Ascending aorta (tissue), 2 donors: Measurements from ENCODE around the gene FAM78A. TPM values are rescaled to one million over a fixed set of nuclear protein-coding genes. Genes with fewer than 3 reads are reported as not detected.

Experiments used
- DNase-seq, 2 donors: peaks; one replicate each; pipeline ENCODE4 v3.0.0-alpha.2; 2019; ENCODE audit warnings: low spot score in 2 of 2
- H3K27ac ChIP-seq, 2 donors: fragments of 200-600 bp; sonication (generic); one replicate each; pipeline ENCODE4 v1.5.1; 2016 to 2017; ENCODE audit warnings: mild to moderate bottlenecking in 1 of 2
- H3K27me3 ChIP-seq: fragments of 200-600 bp; sonication (generic); one replicate; pipeline ENCODE4 v1.5.1; 2017
- H3K36me3 ChIP-seq, 2 donors: fragments of 200-600 bp; sonication (generic); one replicate each; pipeline ENCODE4 v1.5.1; 2016
- H3K4me1 ChIP-seq, 2 donors: fragments of 200-600 bp; sonication (generic); one replicate each; pipeline ENCODE4 v1.5.1; 2016 to 2017; ENCODE audit warnings: mild to moderate bottlenecking in 1 of 2
- H3K4me3 ChIP-seq, 2 donors: fragments of 200-600 bp; sonication (generic); one replicate each; pipeline ENCODE4 v1.5.1; 2016 to 2017; ENCODE audit warnings: mild to moderate bottlenecking in 1 of 2
- H3K9me3 ChIP-seq, 2 donors: fragments of 200-600 bp; sonication (generic); one replicate each; pipeline ENCODE4 v1.5.1; 2016
- CTCF ChIP-seq, 3 experiments: fragments of 200-600 bp in 2 of 3; fragments of 450-650 bp in 1 of 3; sonication (generic) in 2 of 3; IDR thresholded peaks; one replicate each; pipeline ENCODE4 v1.5.1; 2016 to 2019; ENCODE audit warnings: antibody characterized with exemption in 3 of 3, mild to moderate bottlenecking in 1 of 3, moderate library complexity in 1 of 3
- intact Hi-C: fragments of 100-400 bp; cut with DNase I; formaldehyde crosslinking; loops from one replicate; pipeline ENCODE4 v1.15.1; 2023
- total RNA-seq: library from RNA; depleted of rRNA; stranded (reverse); fragments of >200 nt; gene quantifications from one replicate; pipeline ENCODE4 v1.1.0, GENCODE V29; 2016

FAM78A gene
- total RNA-seq, 1 donor from 2014 or later, result 6.2 TPM

- intact Hi-C loops, result no loop called here
- H3K27me3 ChIP-seq, result no peaks in the 10 kb centered on the region
- no peaks in the 10 kb centered on the region for H3K9me3 ChIP-seq
- no peak overlapping the region for H3K27ac ChIP-seq
- H3K36me3 ChIP-seq, result peaks cover 0 to 9% of the 10 kb centered on the region in 2 donors
- peaks cover 3 to 11% of the 10 kb centered on the region in 2 donors for H3K4me1 ChIP-seq
- TF ChIP-seq CTCF (IDR thresholded peaks at IDR 0.05), result no peak
- H3K4me3 ChIP-seq, result no peak overlapping the region
- DNase-seq, result no peak
Measured at GRCh38 chr9:131291795-131292315, 15.5 kb upstream of the FAM78A start.

GRCh38 chr9:131290767-131291370 lies 14.6 kb upstream of the FAM78A start:
- Histone ChIP-seq H3K27me3 (no peaks in the 10 kb centered on the region), H3K27ac (no peak overlapping the region), H3K9me3 (no peaks in the 10 kb centered on the region), H3K4me3 (peak overlapping the region; percentile 46 to 70), H3K4me1 (peaks cover 3 to 11% of the 10 kb centered on the region in 2 donors), H3K36me3 (peaks cover 0 to 8% of the 10 kb centered on the region in 2 donors)
- TF ChIP-seq CTCF (IDR thresholded peaks at IDR 0.05), result no peak
- DNase-seq, result no peak
- intact Hi-C loops, result no loop called here

GRCh38 chr9:131290036-131290766 lies 13.9 kb upstream of the FAM78A start:
- Histone ChIP-seq H3K9me3 (no peaks in the 10 kb centered on the region), H3K4me3 (peak overlapping the region; percentile 46 to 70), H3K27me3 (no peaks in the 10 kb centered on the region), H3K36me3 (peaks cover 0 to 4% of the 10 kb centered on the region in 2 donors), H3K27ac (peak overlapping the region; percentile 65 to 70), H3K4me1 (peaks cover 3 to 11% of the 10 kb centered on the region in 2 donors)
- no peak for TF ChIP-seq CTCF (IDR thresholded peaks at IDR 0.05)
- DNase-seq, result no peak
- intact Hi-C loops, result no loop called here

- peak within 1 kb of the TSS; percentile 46 to 70 for H3K4me3 ChIP-seq
- peaks cover 0 to 4% of the 10 kb centered on the region in 2 donors for H3K36me3 ChIP-seq
- no peaks in the 10 kb centered on the region for H3K9me3 ChIP-seq
- peaks cover 3 to 11% of the 10 kb centered on the region in 2 donors for H3K4me1 ChIP-seq
- no peak for TF ChIP-seq CTCF (IDR thresholded peaks at IDR 0.05)
- H3K27me3 ChIP-seq, result no peaks in the 10 kb centered on the region
- peak within 1 kb of the TSS; percentile 65 to 70 for H3K27ac ChIP-seq
- intact Hi-C loops, result loop anchor here (1.0 kb wide), 1 partner anchor 11 kb away; no protein-coding TSS in a partner anchor
- peak in 1 of 2 donors; percentile 91 for DNase-seq
Measured at GRCh38 chr9:131289301-131290035, 13.2 kb upstream of the FAM78A start, which contains the start of gene PLPP7. PLPP7 (plus strand) TSS chr9:131289723; CDS start chr9:131289998, 275 bp downstream.

- Histone ChIP-seq H3K27me3 (no peaks in the 10 kb centered on the region), H3K27ac (no peak overlapping the region), H3K4me3 (no peak overlapping the region), H3K36me3 (no peaks in the 10 kb centered on the region), H3K9me3 (no peaks in the 10 kb centered on the region), H3K4me1 (peaks cover 3 to 11% of the 10 kb centered on the region in 2 donors)
- no peak for TF ChIP-seq CTCF (IDR thresholded peaks at IDR 0.05)
- intact Hi-C loops, result no loop called here
- DNase-seq, result no peak
Measured at GRCh38 chr9:131288217-131288616, 11.9 kb upstream of the FAM78A start.
